Activated T-helper 2 cell treated with anti-CD3 and anti-CD28 coated beads, Interferon-gamma antibody, Interleukin-2, Interleukin-4, amounts not matched to agents 10 μg/mL and 5 μg/mL and 100 μg/mL, durations not matched to agents 14 hours and 24 hours and 36 hours (primary cell): Measurements from ENCODE around the gene SLC4A1AP. TPM values are rescaled to one million over a fixed set of nuclear protein-coding genes. Genes with fewer than 3 reads are reported as not detected.

Experiments used
- DNase-seq: peaks from one replicate; pipeline ENCODE4 v3.0.0; 2021; ENCODE audit warnings: low spot score
- H3K27ac Mint-ChIP-seq: one replicate; pipeline ENCODE4 v1.8.0; 2021; ENCODE audit warnings: mixed read lengths
- H3K27me3 Mint-ChIP-seq: one replicate; pipeline ENCODE4 v1.8.0; 2021; ENCODE audit warnings: low read depth, mixed read lengths
- H3K36me3 Mint-ChIP-seq: one replicate; pipeline ENCODE4 v1.8.0; 2021; ENCODE audit warnings: low read depth, mixed read lengths
- H3K4me1 Mint-ChIP-seq: one replicate; pipeline ENCODE4 v1.8.0; 2021; ENCODE audit warnings: low read depth, mixed read lengths
- H3K4me3 Mint-ChIP-seq: one replicate; pipeline ENCODE4 v1.8.0; 2021; ENCODE audit warnings: low read depth, mild to moderate bottlenecking, moderate library complexity, mixed read lengths
- H3K9me3 Mint-ChIP-seq: one replicate; pipeline ENCODE4 v1.8.0; 2021; ENCODE audit warnings: mixed read lengths
- intact Hi-C: fragments of 100-400 bp; cut with micrococcal nuclease; formaldehyde crosslinking; loops from one replicate; pipeline ENCODE4 v1.15.1; 2023
- total RNA-seq: library from RNA; stranded (reverse); gene quantifications from 2 replicates; pipeline ENCODE4 v1.2.3, GENCODE V29; 2022

Gene SLC4A1AP
- total RNA-seq, 1 donor from 2014 or later: 27.8 TPM

- H3K36me3 Mint-ChIP-seq: peaks cover 54% of the 10 kb centered on the region
- H3K4me3 Mint-ChIP-seq: no peak overlapping the region
- no peak for DNase-seq
- H3K9me3 Mint-ChIP-seq: no peaks in the 10 kb centered on the region
- peaks cover 23% of the 10 kb centered on the region for H3K4me1 Mint-ChIP-seq
- intact Hi-C loops: no loop called here
- H3K27me3 Mint-ChIP-seq: no peaks in the 10 kb centered on the region
- H3K27ac Mint-ChIP-seq: no peak overlapping the region
Observed at GRCh38 chr2:27687232-27687631, 23.5 kb downstream of the SLC4A1AP start.

- DNase-seq: no peak
- peaks cover 12% of the 10 kb centered on the region for H3K4me1 Mint-ChIP-seq
- no peaks in the 10 kb centered on the region for H3K9me3 Mint-ChIP-seq
- H3K27ac Mint-ChIP-seq: no peak overlapping the region
- H3K36me3 Mint-ChIP-seq: peaks cover 46% of the 10 kb centered on the region
- H3K4me3 Mint-ChIP-seq: no peak overlapping the region
- no peaks in the 10 kb centered on the region for H3K27me3 Mint-ChIP-seq
- intact Hi-C loops: no loop called here
Observed at GRCh38 chr2:27689424-27689823, 25.7 kb downstream of the SLC4A1AP start.

GRCh38 chr2:27690052-27690451 is 26.4 kb downstream of the SLC4A1AP start:
- no peak overlapping the region for H3K27ac Mint-ChIP-seq
- H3K27me3 Mint-ChIP-seq: no peaks in the 10 kb centered on the region
- no peaks in the 10 kb centered on the region for H3K9me3 Mint-ChIP-seq
- no peak overlapping the region for H3K4me3 Mint-ChIP-seq
- peaks cover 42% of the 10 kb centered on the region for H3K36me3 Mint-ChIP-seq
- H3K4me1 Mint-ChIP-seq: peaks cover 6% of the 10 kb centered on the region
- DNase-seq: no peak
- intact Hi-C loops: no loop called here

GRCh38 chr2:27697660-27698059 is 34.0 kb downstream of the SLC4A1AP start:
- H3K4me1 Mint-ChIP-seq: peaks cover 15% of the 10 kb centered on the region
- intact Hi-C loops: no loop called here
- no peak for DNase-seq
- peaks cover 29% of the 10 kb centered on the region for H3K36me3 Mint-ChIP-seq
- no peaks in the 10 kb centered on the region for H3K9me3 Mint-ChIP-seq
- H3K4me3 Mint-ChIP-seq: no peak overlapping the region
- H3K27ac Mint-ChIP-seq: no peak overlapping the region
- H3K27me3 Mint-ChIP-seq: no peaks in the 10 kb centered on the region

- Mint-ChIP-seq H3K9me3 (no peaks in the 10 kb centered on the region), H3K4me1 (peaks cover 36% of the 10 kb centered on the region), H3K36me3 (peaks cover 15% of the 10 kb centered on the region), H3K27me3 (no peaks in the 10 kb centered on the region), H3K27ac (no peak overlapping the region), H3K4me3 (no peak overlapping the region)
- DNase-seq: no peak
- intact Hi-C loops: loop anchor here (2.0 to 5.0 kb wide), 3 partner anchors 71 to 751 kb away; partner anchors contain the start of genes FOSL2 and MRPL33
Observed at GRCh38 chr2:27701676-27702075, 38.0 kb downstream of the SLC4A1AP start.

- Mint-ChIP-seq H3K27ac (no peak overlapping the region), H3K4me1 (peaks cover 35% of the 10 kb centered on the region), H3K36me3 (peaks cover 12% of the 10 kb centered on the region), H3K4me3 (no peak overlapping the region), H3K9me3 (no peaks in the 10 kb centered on the region), H3K27me3 (no peaks in the 10 kb centered on the region)
- intact Hi-C loops: loop anchor here (2.0 to 5.0 kb wide), 3 partner anchors 70 to 750 kb away; partner anchors contain the start of genes FOSL2 and MRPL33
- DNase-seq: no peak
Observed at GRCh38 chr2:27702302-27702701, 38.6 kb downstream of the SLC4A1AP start.

- peak; percentile 77 for DNase-seq
- Mint-ChIP-seq H3K36me3 (no peaks in the 10 kb centered on the region), H3K27me3 (no peaks in the 10 kb centered on the region), H3K27ac (no peak overlapping the region), H3K9me3 (no peaks in the 10 kb centered on the region), H3K4me3 (no peak overlapping the region), H3K4me1 (peaks cover 25% of the 10 kb centered on the region)
- intact Hi-C loops: loop anchor here (2.0 to 5.0 kb wide), 3 partner anchors 69 to 749 kb away; partner anchors contain the start of genes FOSL2 and MRPL33
Observed at GRCh38 chr2:27703638-27704341, 40.1 kb downstream of the SLC4A1AP start.

GRCh38 chr2:27704342-27704876 is 40.7 kb downstream of the SLC4A1AP start:
- no peak overlapping the region for H3K27ac Mint-ChIP-seq
- H3K27me3 Mint-ChIP-seq: no peaks in the 10 kb centered on the region
- H3K9me3 Mint-ChIP-seq: no peaks in the 10 kb centered on the region
- no peak overlapping the region for H3K4me3 Mint-ChIP-seq
- H3K36me3 Mint-ChIP-seq: no peaks in the 10 kb centered on the region
- DNase-seq: no peak
- intact Hi-C loops: loop anchor here (5.0 kb wide), 2 partner anchors 68 to 688 kb away; partner anchors contain the start of genes FOSL2 and MRPL33
- peaks cover 25% of the 10 kb centered on the region for H3K4me1 Mint-ChIP-seq

- Mint-ChIP-seq H3K27ac (peak overlapping the region; percentile 71), H3K27me3 (peaks cover 3% of the 10 kb centered on the region), H3K36me3 (no peaks in the 10 kb centered on the region), H3K9me3 (no peaks in the 10 kb centered on the region), H3K4me1 (peaks cover 26% of the 10 kb centered on the region), H3K4me3 (no peak overlapping the region)
- no peak for DNase-seq
- intact Hi-C loops: no loop called here
Observed at GRCh38 chr2:27705851-27706622, 42.3 kb downstream of the SLC4A1AP start.

GRCh38 chr2:27707462-27708256 is 44.0 kb downstream of the SLC4A1AP start:
- no peak for DNase-seq
- no peaks in the 10 kb centered on the region for H3K36me3 Mint-ChIP-seq
- no peak overlapping the region for H3K27ac Mint-ChIP-seq
- peaks cover 6% of the 10 kb centered on the region for H3K27me3 Mint-ChIP-seq
- intact Hi-C loops: no loop called here
- no peaks in the 10 kb centered on the region for H3K9me3 Mint-ChIP-seq
- no peak overlapping the region for H3K4me3 Mint-ChIP-seq
- H3K4me1 Mint-ChIP-seq: peaks cover 34% of the 10 kb centered on the region

- H3K4me1 Mint-ChIP-seq: peaks cover 33% of the 10 kb centered on the region
- H3K9me3 Mint-ChIP-seq: no peaks in the 10 kb centered on the region
- H3K4me3 Mint-ChIP-seq: no peak overlapping the region
- intact Hi-C loops: no loop called here
- no peak for DNase-seq
- H3K27ac Mint-ChIP-seq: no peak overlapping the region
- peaks cover 6% of the 10 kb centered on the region for H3K27me3 Mint-ChIP-seq
- no peaks in the 10 kb centered on the region for H3K36me3 Mint-ChIP-seq
Observed at GRCh38 chr2:27708257-27708654, 44.6 kb downstream of the SLC4A1AP start.

- Mint-ChIP-seq H3K27ac (no peak overlapping the region), H3K9me3 (no peaks in the 10 kb centered on the region), H3K27me3 (peaks cover 6% of the 10 kb centered on the region), H3K36me3 (no peaks in the 10 kb centered on the region), H3K4me1 (peaks cover 29% of the 10 kb centered on the region), H3K4me3 (no peak overlapping the region)
- intact Hi-C loops: no loop called here
- no peak for DNase-seq
Observed at GRCh38 chr2:27708666-27709065, 45.0 kb downstream of the SLC4A1AP start.
